H1 (cell line): ENCODE results near the gene THBS1. TPM values are rescaled to one million over a fixed set of nuclear protein-coding genes. Genes with fewer than 3 reads are reported as not detected.

Experiments used
- CTCF ChIA-PET: fragments of 300-600 bp; sonication (Branson Sonifier 250); formaldehyde crosslinking; loops from one replicate; lab custom pipeline; 2021; ENCODE audit not compliant: partially characterized antibody; lab: Charles Lee
- POLR2A ChIA-PET: fragments of 300-600 bp; sonication (Branson Sonifier 250); formaldehyde crosslinking; loops from one replicate; lab custom pipeline; 2021; ENCODE audit warnings: inconsistent platforms; ENCODE audit not compliant: partially characterized antibody; lab: Charles Lee
- DNase-seq, 2 experiments: peaks; one replicate each; pipeline versions ENCODE4 v3.0.0 to v3.0.0-alpha.2; 2010 to 2022; ENCODE audit warnings: low spot score in 2 of 2, low read depth in 1 of 2, mixed read lengths in 1 of 2
- FAIRE-seq: peaks from 2 replicates; lab custom pipeline; 2011; peaks lifted over from hg19 to GRCh38; lab: Jason Lieb, UNC
- H2AFZ ChIP-seq: 2 replicates; pipeline ENCODE4 v1.8.1; 2012; ENCODE audit warnings: low read length, inconsistent platforms
- H2AK5ac ChIP-seq: 2 replicates; pipeline ENCODE4 v1.6.1; 2013; ENCODE audit warnings: low read depth, low read length
- H2BK120ac ChIP-seq: replicated peaks from 2 replicates; pipeline ENCODE3; 2013; ENCODE audit warnings: low read depth, low read length, inconsistent platforms
- H2BK12ac ChIP-seq: 2 replicates; pipeline ENCODE4 v1.6.1; 2013; ENCODE audit warnings: low read depth, low read length
- H2BK15ac ChIP-seq: 2 replicates; pipeline ENCODE4 v1.6.1; 2013; ENCODE audit warnings: low read length
- H2BK20ac ChIP-seq: 2 replicates; pipeline ENCODE4 v1.6.1; 2013; ENCODE audit warnings: low read length
- H2BK5ac ChIP-seq: 2 replicates; pipeline ENCODE4 v1.6.1; 2013; ENCODE audit warnings: low read depth, low read length
- H3K14ac ChIP-seq: 2 replicates; pipeline ENCODE4 v1.6.1; 2013; ENCODE audit warnings: inconsistent platforms; ENCODE audit not compliant: insufficient read length
- H3K18ac ChIP-seq: 2 replicates; pipeline ENCODE4 v1.6.1; 2013; ENCODE audit warnings: low read length; ENCODE audit errors: extremely low read depth
- H3K23ac ChIP-seq: 2 replicates; pipeline ENCODE4 v1.6.1; 2013; ENCODE audit warnings: inconsistent platforms; ENCODE audit not compliant: insufficient read length
- H3K23me2 ChIP-seq: 2 replicates; pipeline ENCODE4 v1.6.1; 2013; ENCODE audit warnings: low read depth, low read length
- H3K27ac ChIP-seq: 2 replicates; pipeline ENCODE4 v1.6.1; 2011; ENCODE audit warnings: low read depth, low read length, inconsistent platforms
- H3K27me3 ChIP-seq, 4 experiments: replicated peaks in 1 of 4; 1 replicate in 1 of 4; 2 replicates in 3 of 4; pipeline versions ENCODE4 v1.6.1 to v1.8.1; 2011 to 2013; ENCODE audit warnings: low read length in 3 of 4, mild to moderate bottlenecking in 3 of 4, inconsistent platforms in 2 of 4, mixed read lengths in 2 of 4, moderate library complexity in 1 of 4; ENCODE audit not compliant: control insufficient read depth in 3 of 4, insufficient read depth in 3 of 4; ENCODE audit errors: extremely low read depth in 1 of 4
- H3K36me3 ChIP-seq, 4 experiments: 2 replicates each; pipeline versions ENCODE4 v1.6.1 to v1.8.1; 2011 to 2013; ENCODE audit warnings: mild to moderate bottlenecking in 4 of 4, low read length in 3 of 4, moderate library complexity in 2 of 4, control low read depth in 1 of 4, inconsistent platforms in 1 of 4; ENCODE audit not compliant: insufficient read depth in 4 of 4, control insufficient read depth in 2 of 4
- H3K4ac ChIP-seq: replicated peaks from 2 replicates; pipeline ENCODE3; 2013; ENCODE audit warnings: low read length, low read depth, mixed read lengths, inconsistent platforms; ENCODE audit not compliant: insufficient read length
- H3K4me1 ChIP-seq, 4 experiments: replicated peaks in 1 of 4; 1 replicate in 1 of 4; 2 replicates in 3 of 4; pipeline versions ENCODE4 v1.6.1 to v1.8.1; 2011 to 2013; ENCODE audit warnings: low read length in 3 of 4, inconsistent platforms in 2 of 4, mixed read lengths in 1 of 4; ENCODE audit not compliant: insufficient read depth in 4 of 4, control insufficient read depth in 3 of 4
- H3K4me2 ChIP-seq, 2 experiments: 2 replicates each; pipeline versions ENCODE4 v1.6.1 to v1.8.1; 2011 to 2013; ENCODE audit warnings: low read depth in 2 of 2, low read length in 2 of 2, control low read depth in 1 of 2, inconsistent platforms in 1 of 2, mild to moderate bottlenecking in 1 of 2; ENCODE audit not compliant: insufficient read depth in 1 of 2
- H3K4me3 ChIP-seq, 4 experiments: fragments of 200-600, 300-600 bp in 1 of 4; sonication (generic), shearing (Covaris generic), sonication (Bioruptor Twin) in 1 of 4; 2 replicates each; pipeline versions ENCODE4 v1.5.1 to v1.8.1; 2011 to 2016; ENCODE audit warnings: low read length in 4 of 4, low read depth in 3 of 4, control low read depth in 2 of 4, inconsistent platforms in 2 of 4, mild to moderate bottlenecking in 2 of 4, mixed read lengths in 1 of 4, moderate library complexity in 1 of 4; ENCODE audit not compliant: insufficient read depth in 2 of 4; ENCODE audit errors: extremely low read depth in 1 of 4
- H3K56ac ChIP-seq: replicated peaks from 2 replicates; pipeline ENCODE3; 2013; ENCODE audit warnings: low read depth, mild to moderate bottlenecking, mixed read lengths, low read length, inconsistent platforms; ENCODE audit not compliant: insufficient read length
- H3K79me1 ChIP-seq: 2 replicates; pipeline ENCODE4 v1.6.1; 2013; ENCODE audit warnings: low read depth, low read length, control low read depth
- H3K79me2 ChIP-seq, 2 experiments: 2 replicates each; pipeline versions ENCODE4 v1.6.1 to v1.8.1; 2012 to 2013; ENCODE audit warnings: low read length in 2 of 2, mild to moderate bottlenecking in 2 of 2, inconsistent platforms in 1 of 2; ENCODE audit not compliant: insufficient read depth in 2 of 2, control insufficient read depth in 1 of 2
- H3K9ac ChIP-seq, 4 experiments: replicated peaks in 1 of 4; 1 replicate in 1 of 4; 2 replicates in 3 of 4; pipeline versions ENCODE4 v1.6.1 to v1.8.1; 2011 to 2013; ENCODE audit warnings: low read depth in 3 of 4, low read length in 3 of 4, control low read depth in 2 of 4, mild to moderate bottlenecking in 2 of 4, moderate library complexity in 2 of 4, inconsistent platforms in 1 of 4; ENCODE audit errors: extremely low read depth in 1 of 4
- H3K9me3 ChIP-seq, 2 experiments: 2 replicates each; pipeline versions ENCODE4 v1.6.1 to v1.8.1; 2012 to 2013; ENCODE audit warnings: mild to moderate bottlenecking in 2 of 2, moderate library complexity in 2 of 2, control low read depth in 1 of 2, inconsistent platforms in 1 of 2, low read depth in 1 of 2, low read length in 1 of 2, mixed read lengths in 1 of 2; ENCODE audit not compliant: insufficient read depth in 2 of 2
- H4K20me1 ChIP-seq, 2 experiments: replicated peaks in 1 of 2; 2 replicates each; pipeline versions ENCODE3 to v1.8.1; 2011 to 2013; ENCODE audit warnings: inconsistent platforms in 2 of 2, low read length in 2 of 2, mild to moderate bottlenecking in 1 of 2; ENCODE audit not compliant: insufficient read depth in 2 of 2, control insufficient read depth in 1 of 2
- H4K5ac ChIP-seq: 2 replicates; pipeline ENCODE4 v1.6.1; 2013; ENCODE audit warnings: low read length, low read depth, mixed read lengths, inconsistent platforms; ENCODE audit not compliant: insufficient read length
- H4K8ac ChIP-seq: 2 replicates; pipeline ENCODE4 v1.8.0; 2013; ENCODE audit warnings: mild to moderate bottlenecking, moderate library complexity, low read length, inconsistent platforms; ENCODE audit not compliant: insufficient read depth; ENCODE audit errors: extremely low read depth
- H4K91ac ChIP-seq: replicated peaks from 2 replicates; pipeline ENCODE3; 2013; ENCODE audit warnings: low read length, mixed read lengths, inconsistent platforms; ENCODE audit not compliant: insufficient read length
- CBX5 ChIP-seq: fragments of 300-800, 300-1000 bp; sonication (generic); IDR thresholded peaks from 2 replicates; pipeline ENCODE4 v1.7.1; 2016; ENCODE audit warnings: antibody characterized with exemption, low read length, low read depth
- CHD1 ChIP-seq: IDR thresholded peaks from 2 replicates; pipeline ENCODE4 v1.6.1; 2012; ENCODE audit warnings: low read depth, low read length, improper control_type of control experiment
- CTBP2 ChIP-seq: IDR thresholded peaks from 2 replicates; pipeline ENCODE4 v1.7.0; 2011; ENCODE audit warnings: borderline replicate concordance, mild to moderate bottlenecking, moderate library complexity, mixed read lengths, low read length; ENCODE audit not compliant: insufficient read depth, insufficient read length
- FOSL1 ChIP-seq: IDR thresholded peaks from 2 replicates; pipeline ENCODE4 v1.6.1; 2011; ENCODE audit warnings: mild to moderate bottlenecking, low read depth, low read length, moderate library complexity; ENCODE audit not compliant: insufficient read depth
- GABPA ChIP-seq: IDR thresholded peaks from 2 replicates; pipeline ENCODE4 v1.6.1; 2011; ENCODE audit warnings: mild to moderate bottlenecking, low read length, moderate library complexity, borderline replicate concordance; ENCODE audit not compliant: insufficient read depth
- KDM5A ChIP-seq: fragments of 200-600 bp; IDR thresholded peaks from 2 replicates; pipeline ENCODE4 v1.7.1; 2012; ENCODE audit warnings: mild to moderate bottlenecking, low read length, inconsistent platforms, mixed read lengths
- MAFK ChIP-seq: IDR thresholded peaks from 2 replicates; pipeline ENCODE4 v1.6.1; 2012; ENCODE audit warnings: low read depth, mild to moderate bottlenecking, improper control_type of control experiment, low read length
- NANOG ChIP-seq: IDR thresholded peaks from 2 replicates; pipeline ENCODE4 v1.6.1; 2011; ENCODE audit warnings: low read length, low read depth, mild to moderate bottlenecking, inconsistent platforms; ENCODE audit not compliant: insufficient read depth, poor library complexity, severe bottlenecking
- NRF1 ChIP-seq: IDR thresholded peaks from 2 replicates; pipeline ENCODE4 v1.6.1; 2011; ENCODE audit warnings: mild to moderate bottlenecking, low read depth, low read length, improper control_type of control experiment
- POLR2A ChIP-seq, 2 experiments: IDR thresholded peaks; 1 replicate in 1 of 2; 2 replicates in 1 of 2; pipeline ENCODE4 v1.6.1; 2011; ENCODE audit warnings: low read depth in 2 of 2, low read length in 2 of 2, mild to moderate bottlenecking in 2 of 2; ENCODE audit errors: control extremely low read depth in 1 of 2
- POLR2AphosphoS5 ChIP-seq: IDR thresholded peaks from 2 replicates; pipeline ENCODE4 v1.6.1; 2011; ENCODE audit warnings: low read depth, low read length
- RFX5 ChIP-seq: IDR thresholded peaks from 2 replicates; pipeline ENCODE4 v1.6.1; 2011; ENCODE audit warnings: low read depth, low read length, improper control_type of control experiment, borderline replicate concordance
- SP4 ChIP-seq: IDR thresholded peaks from 2 replicates; pipeline ENCODE4 v1.6.1; 2012; ENCODE audit warnings: low read length, inconsistent platforms
- TAF1 ChIP-seq: IDR thresholded peaks from 2 replicates; pipeline ENCODE4 v1.6.1; 2011; ENCODE audit warnings: mild to moderate bottlenecking, low read depth, low read length
- WGBS, 2 experiments: shearing (Covaris generic) in 1 of 2; methylation state at CpG; one replicate each; pipeline versions ENCODE4 v1.1.6 to v1.1.7; 2013 to 2015; ENCODE audit warnings: low lambda C conversion rate in 2 of 2, mixed read lengths in 2 of 2, inconsistent platforms in 1 of 2, low coverage in 1 of 2, missing lambda C conversion rate in 1 of 2; ENCODE audit not compliant: insufficient replicate concordance in 2 of 2, insufficient coverage in 1 of 2, insufficient read length in 1 of 2; ENCODE audit errors: extremely low coverage in 1 of 2, missing lambda C conversion rate in 1 of 2; 5-methylcytosine and 5-hydroxymethylcytosine counted together
- polyA plus RNA-seq, 7 experiments: library from polyadenylated mRNA; depleted of rRNA in 3 of 7; stranded (reverse) in 5 of 7; unstranded in 2 of 7; fragments of >200 nt in 5 of 7; fragments of 200-250 nt in 2 of 7; gene quantifications; 1 replicate in 5 of 7; 2 replicates in 1 of 7; 4 replicates in 1 of 7; pipeline versions ENCODE4 v1.2.1 to v1.2.3, GENCODE V29; 2011 to 2013; ENCODE audit warnings: missing spikeins in 2 of 7, mixed read lengths in 2 of 7
- total RNA-seq: library from RNA; stranded (reverse); fragmentation: NEBNext Ultra II Directional; extraction: Animal tissue kit (Norgen Biotek cat#: 25700); gene quantifications from 2 replicates; pipeline ENCODE4 v1.2.1, GENCODE V29; 2021

The THBS1 gene
- total and polyA plus RNA-seq, 2 of the 8 experiments (the other 6 are each of a cell fraction or from before 2014, with no cell fraction given) = 10.3 to 63.3 TPM

GRCh38 chr15:39581793-39582285, 960 bp downstream of the THBS1 start:
- Histone ChIP-seq H4K91ac (no peak overlapping the region), H3K79me2 (peaks cover 0 to 20% of the 10 kb centered on the region in 2 experiments; a peak in 2 of 4 replicates), H3K4me1 (peaks cover 9 to 24% (median 11%) of the 10 kb centered on the region in 4 experiments), H2BK20ac (no peak overlapping the region), H2BK5ac (no peak overlapping the region), H3K4ac (no peak overlapping the region), H3K9ac (peak overlapping the region; percentile 22 to 80 (median 42); a peak in 6 of 7 replicates), H2AK5ac (no peak overlapping the region), H3K23ac (no peak overlapping the region), H3K14ac (no peak overlapping the region), H2BK120ac (no peak overlapping the region), H3K79me1 (0 out of 2 replicates have a peak, but pooled peaks cover 3% of the 10 kb centered on the region), H4K8ac (peak overlapping the region; percentile 31; the same call in 1 of the 2 replicates), H2BK12ac (no peak overlapping the region; the same call in 1 of the 2 replicates), H3K56ac (no peak overlapping the region), H3K36me3 (peaks cover 24 to 44% (median 36%) of the 10 kb centered on the region in 4 experiments), H2AFZ (no peak overlapping the region), H3K9me3 (no peaks in the 10 kb centered on the region), H4K20me1 (peaks cover 0 to 2% of the 10 kb centered on the region in 2 experiments), H3K23me2 (peaks cover 10% of the 10 kb centered on the region), H3K27ac (no peak overlapping the region), H4K5ac (no peak overlapping the region), H3K4me3 (peak overlapping the region; percentile 58 to 81 (median 79)), H3K4me2 (peak overlapping the region; percentile 70 to 91), H3K18ac (0 out of 2 replicates have a peak overlapping the region, but pooled peaks have one; percentile 49), H2BK15ac (no peak overlapping the region), H3K27me3 (peaks cover 0 to 5% (median 0%) of the 10 kb centered on the region in 4 experiments; a peak in 2 of 7 replicates)
- FAIRE-seq (no peak), DNase-seq (no peak)
- ChIA-PET POLR2A (interaction anchor here (0.6 to 6.3 kb wide), 26 partner anchors 12 to 1156 kb away, joined by 3 to 117 read pairs (median 10); partner anchors contain the start of gene FSIP1), CTCF (interaction anchor here (0.6 to 3.5 kb wide), 18 partner anchors 10 to 1018 kb away, joined by 3 to 18 read pairs (median 5); partner anchors contain the start of gene RASGRP1)
- 72% methylated on average over 13 of the region's 13 CpGs; no CpG with 5 or more reads in 1 of the 2 experiments for WGBS, 2 experiments
- TF ChIP-seq TAF1 = no peak
- no peak for TF ChIP-seq FOSL1
- TF ChIP-seq KDM5A = no peak
- TF ChIP-seq SP4 = no peak
- no peak for TF ChIP-seq MAFK
- TF ChIP-seq RFX5 = no peak
- peak; percentile 4 to 67; a peak in 2 of 3 replicates for TF ChIP-seq POLR2A (IDR thresholded peaks at IDR 0.05; ENCODE audit: control extremely low read depth in 1 of 2, low read depth in 2 of 2, low read length in 2 of 2)
- TF ChIP-seq POLR2AphosphoS5 = peak; percentile 88
- no peak for TF ChIP-seq NANOG
- TF ChIP-seq GABPA = no peak
- TF ChIP-seq CBX5 = no peak
- TF ChIP-seq CTBP2 = no peak
- no peak for TF ChIP-seq NRF1
- TF ChIP-seq CHD1 = no peak
